ENCODE data around the gene GLIPR1L1.
A peak's percentile ranks its signal among the peaks of the same experiment; 100 is the strongest.

DNA sequence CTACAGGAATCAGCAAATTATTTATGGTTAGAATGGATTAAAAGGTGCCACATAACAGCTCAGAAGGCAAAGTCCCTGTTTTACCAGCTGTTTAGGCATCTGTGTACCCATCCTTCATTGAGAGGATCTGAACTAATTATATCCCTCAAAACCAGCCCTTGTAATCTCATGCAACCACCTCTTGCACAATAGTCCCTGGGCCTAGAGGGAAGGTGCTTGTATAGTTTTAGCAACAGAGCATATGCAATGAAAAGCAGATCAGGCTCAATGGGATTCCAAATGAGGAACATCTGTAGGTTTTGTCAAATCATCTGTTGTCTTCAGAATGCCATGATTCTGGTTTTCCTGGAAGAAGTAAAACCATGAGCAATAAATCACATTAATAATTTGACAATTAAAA is 30.4 kb downstream of the GLIPR1L1 start:
- no peak for TF ChIP-seq POLR2A (IDR thresholded peaks at IDR 0.05; ENCODE audit: low read depth, low read length)
- TF ChIP-seq, protein P1, sequence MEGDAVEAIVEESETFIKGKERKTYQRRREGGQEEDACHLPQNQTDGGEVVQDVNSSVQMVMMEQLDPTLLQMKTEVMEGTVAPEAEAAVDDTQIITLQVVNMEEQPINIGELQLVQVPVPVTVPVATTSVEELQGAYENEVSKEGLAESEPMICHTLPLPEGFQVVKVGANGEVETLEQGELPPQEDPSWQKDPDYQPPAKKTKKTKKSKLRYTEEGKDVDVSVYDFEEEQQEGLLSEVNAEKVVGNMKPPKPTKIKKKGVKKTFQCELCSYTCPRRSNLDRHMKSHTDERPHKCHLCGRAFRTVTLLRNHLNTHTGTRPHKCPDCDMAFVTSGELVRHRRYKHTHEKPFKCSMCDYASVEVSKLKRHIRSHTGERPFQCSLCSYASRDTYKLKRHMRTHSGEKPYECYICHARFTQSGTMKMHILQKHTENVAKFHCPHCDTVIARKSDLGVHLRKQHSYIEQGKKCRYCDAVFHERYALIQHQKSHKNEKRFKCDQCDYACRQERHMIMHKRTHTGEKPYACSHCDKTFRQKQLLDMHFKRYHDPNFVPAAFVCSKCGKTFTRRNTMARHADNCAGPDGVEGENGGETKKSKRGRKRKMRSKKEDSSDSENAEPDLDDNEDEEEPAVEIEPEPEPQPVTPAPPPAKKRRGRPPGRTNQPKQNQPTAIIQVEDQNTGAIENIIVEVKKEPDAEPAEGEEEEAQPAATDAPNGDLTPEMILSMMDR (conservative IDR thresholded peaks at IDR 0.05; ENCODE audit: low read depth, low read length) = no peak
- TF ChIP-seq MXI1 (IDR thresholded peaks at IDR 0.05; ENCODE audit: borderline replicate concordance, low read depth, low read length) = no peak
- TF ChIP-seq RAD21 (IDR thresholded peaks at IDR 0.05; ENCODE audit: low read length) = no peak
- TF ChIP-seq, protein P2, sequence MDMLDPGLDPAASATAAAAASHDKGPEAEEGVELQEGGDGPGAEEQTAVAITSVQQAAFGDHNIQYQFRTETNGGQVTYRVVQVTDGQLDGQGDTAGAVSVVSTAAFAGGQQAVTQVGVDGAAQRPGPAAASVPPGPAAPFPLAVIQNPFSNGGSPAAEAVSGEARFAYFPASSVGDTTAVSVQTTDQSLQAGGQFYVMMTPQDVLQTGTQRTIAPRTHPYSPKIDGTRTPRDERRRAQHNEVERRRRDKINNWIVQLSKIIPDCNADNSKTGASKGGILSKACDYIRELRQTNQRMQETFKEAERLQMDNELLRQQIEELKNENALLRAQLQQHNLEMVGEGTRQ (IDR thresholded peaks at IDR 0.05; ENCODE audit: low read depth, low read length) = no peak
- no peak for TF ChIP-seq RFX5 (IDR thresholded peaks at IDR 0.05; ENCODE audit: low read depth, low read length)
- no peak for TF ChIP-seq SMC3 (IDR thresholded peaks at IDR 0.05; ENCODE audit: low read depth, low read length)
- TF ChIP-seq, protein P3, sequence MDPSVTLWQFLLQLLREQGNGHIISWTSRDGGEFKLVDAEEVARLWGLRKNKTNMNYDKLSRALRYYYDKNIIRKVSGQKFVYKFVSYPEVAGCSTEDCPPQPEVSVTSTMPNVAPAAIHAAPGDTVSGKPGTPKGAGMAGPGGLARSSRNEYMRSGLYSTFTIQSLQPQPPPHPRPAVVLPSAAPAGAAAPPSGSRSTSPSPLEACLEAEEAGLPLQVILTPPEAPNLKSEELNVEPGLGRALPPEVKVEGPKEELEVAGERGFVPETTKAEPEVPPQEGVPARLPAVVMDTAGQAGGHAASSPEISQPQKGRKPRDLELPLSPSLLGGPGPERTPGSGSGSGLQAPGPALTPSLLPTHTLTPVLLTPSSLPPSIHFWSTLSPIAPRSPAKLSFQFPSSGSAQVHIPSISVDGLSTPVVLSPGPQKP (IDR thresholded peaks at IDR 0.05; ENCODE audit: borderline replicate concordance, low read depth, low read length) = no peak
- TF ChIP-seq BHLHE40 (IDR thresholded peaks at IDR 0.05; ENCODE audit: low read depth, low read length) = no peak
- TF ChIP-seq CEBPB (IDR thresholded peaks at IDR 0.05; ENCODE audit: low read depth, low read length) = peak; percentile 78
- TF ChIP-seq CHD1 (IDR thresholded peaks at IDR 0.05; ENCODE audit: low read depth, low read length) = no peak
- no peak for TF ChIP-seq RCOR1 (IDR thresholded peaks at IDR 0.05; ENCODE audit: insufficient replicate concordance, low read length)
